Caco-2 (cell line): ENCODE results near the gene EFNA3. TPM values are rescaled to one million over a fixed set of nuclear protein-coding genes. Genes with fewer than 3 reads are reported as not detected.

Experiments used
- BruUV-seq: library from RNA; stranded (reverse); fragments of 400-500 nt; replicated peaks from 2 replicates; lab custom pipeline; 2021; lab: Mats Ljungman, UMichigan
- CTCF ChIA-PET: fragments of 300-600 bp; sonication (Branson Sonifier 250); formaldehyde crosslinking; loops from one replicate; lab custom pipeline; 2022; ENCODE audit warnings: antibody characterized with exemption; lab: Charles Lee
- POLR2A ChIA-PET: fragments of 300-600 bp; sonication (Branson Sonifier 250); formaldehyde crosslinking; loops from one replicate; lab custom pipeline; 2022; ENCODE audit warnings: antibody characterized with exemption; lab: Charles Lee
- DNase-seq, 2 experiments: peaks; one replicate each; pipeline versions ENCODE4 v3.0.0 to v3.0.0-alpha.2; 2020 to 2022
- H3K27me3 ChIP-seq: replicated peaks from 2 replicates; pipeline ENCODE4 v1.6.0; 2011; ENCODE audit warnings: low read length; ENCODE audit not compliant: control insufficient read depth, insufficient read depth
- H3K36me3 ChIP-seq: 2 replicates; pipeline ENCODE4 v1.5.1; 2011; ENCODE audit warnings: low read length; ENCODE audit not compliant: control insufficient read depth, insufficient read depth
- H3K4me1 ChIP-seq: fragments of 250-450 bp; sonication (Bioruptor Pico); 2 replicates; pipeline ENCODE4 v1.5.1; 2020; ENCODE audit warnings: mild to moderate bottlenecking
- H3K4me3 ChIP-seq: 2 replicates; pipeline ENCODE4 v1.5.1; 2011; ENCODE audit warnings: low read depth, mild to moderate bottlenecking, control low read depth, low read length
- H3K9me3 ChIP-seq: fragments of 250-450 bp; sonication (Bioruptor Pico); 2 replicates; pipeline ENCODE4 v1.5.1; 2020; ENCODE audit warnings: mild to moderate bottlenecking, moderate library complexity
- H3K27ac Mint-ChIP-seq: one replicate; pipeline ENCODE4 v1.8.0; 2022; ENCODE audit warnings: mixed read lengths; ENCODE audit not compliant: unreplicated experiment
- H3K27me3 Mint-ChIP-seq: one replicate; pipeline ENCODE4 v1.8.0; 2022; ENCODE audit warnings: mixed read lengths; ENCODE audit not compliant: insufficient read depth, unreplicated experiment
- H3K36me3 Mint-ChIP-seq: one replicate; pipeline ENCODE4 v1.8.0; 2022; ENCODE audit warnings: mild to moderate bottlenecking, mixed read lengths; ENCODE audit not compliant: insufficient read depth, unreplicated experiment
- H3K4me1 Mint-ChIP-seq: one replicate; pipeline ENCODE4 v1.8.0; 2022; ENCODE audit warnings: low read depth, mixed read lengths; ENCODE audit not compliant: unreplicated experiment
- H3K4me3 Mint-ChIP-seq: one replicate; pipeline ENCODE4 v1.8.0; 2022; ENCODE audit warnings: mild to moderate bottlenecking, moderate library complexity, mixed read lengths; ENCODE audit not compliant: unreplicated experiment
- H3K9me3 Mint-ChIP-seq: one replicate; pipeline ENCODE4 v1.8.0; 2022; ENCODE audit warnings: mixed read lengths; ENCODE audit not compliant: unreplicated experiment
- CTCF ChIP-seq, 2 experiments: fragments of 200-600 bp in 1 of 2; IDR thresholded peaks; 1 replicate in 1 of 2; 2 replicates in 1 of 2; pipeline versions ENCODE4 v1.5.1 to v1.8.0; 2011 to 2022; ENCODE audit warnings: antibody characterized with exemption in 1 of 2, control low read depth in 1 of 2, inconsistent platforms in 1 of 2, low read depth in 1 of 2, low read length in 1 of 2, mild to moderate bottlenecking in 1 of 2, moderate library complexity in 1 of 2; ENCODE audit not compliant: insufficient read depth in 1 of 2, severe bottlenecking in 1 of 2, unreplicated experiment in 1 of 2
- intact Hi-C: fragments of 100-400 bp; cut with micrococcal nuclease; formaldehyde crosslinking; loops from one replicate; pipeline ENCODE4 v1.10.0; 2022; ENCODE audit not compliant: unreplicated experiment
- total RNA-seq: library from RNA; stranded (reverse); gene quantifications from 2 replicates; pipeline ENCODE4 v1.2.3, GENCODE V29; 2022

EFNA3 gene
- total RNA-seq, 1 experiment from 2014 or later, result 3.5 TPM

GRCh38 chr1:155093911-155094621, 15.4 kb downstream of the EFNA3 start:
- H3K27me3 ChIP-seq, result no peaks in the 10 kb centered on the region
- intact Hi-C loops, result loop anchor here (1.0 to 2.0 kb wide), 4 partner anchors 32 to 73 kb away; partner anchors contain the start of genes DPM3 and SLC50A1
- H3K36me3 Mint-ChIP-seq, result no peaks in the 10 kb centered on the region
- no peak overlapping the region for H3K4me3 ChIP-seq
- peaks cover 6% of the 10 kb centered on the region for H3K4me1 Mint-ChIP-seq
- peaks cover 8% of the 10 kb centered on the region for H3K4me1 ChIP-seq
- no peaks in the 10 kb centered on the region for H3K9me3 Mint-ChIP-seq
- H3K27ac Mint-ChIP-seq, result no peak overlapping the region
- ChIA-PET CTCF (interaction anchor here (0.5 to 4.9 kb wide), 5 partner anchors 26 to 79 kb away, joined by 4 to 147 read pairs (median 8); partner anchors contain the start of gene KRTCAP2), POLR2A (no interaction called here)
- H3K27me3 Mint-ChIP-seq, result no peaks in the 10 kb centered on the region
- H3K9me3 ChIP-seq, result no peaks in the 10 kb centered on the region
- no peaks in the 10 kb centered on the region for H3K36me3 ChIP-seq
- peak; percentile 43 to 54 for TF ChIP-seq CTCF (IDR thresholded peaks at IDR 0.05; ENCODE audit: insufficient read depth in 1 of 2, low read depth in 1 of 2, low read length in 1 of 2, severe bottlenecking in 1 of 2, unreplicated experiment in 1 of 2)
- DNase-seq, result no peak
- no peak overlapping the region for H3K4me3 Mint-ChIP-seq
- no TSS peak for BruUV-seq

GRCh38 chr1:155094622-155094948, 15.9 kb downstream of the EFNA3 start:
- intact Hi-C loops, result loop anchor here (1.0 to 2.0 kb wide), 4 partner anchors 32 to 73 kb away; partner anchors contain the start of genes DPM3 and SLC50A1
- no peaks in the 10 kb centered on the region for H3K9me3 Mint-ChIP-seq
- H3K27me3 Mint-ChIP-seq, result no peaks in the 10 kb centered on the region
- Histone ChIP-seq H3K4me3 (no peak overlapping the region), H3K4me1 (peaks cover 8% of the 10 kb centered on the region), H3K27me3 (no peaks in the 10 kb centered on the region), H3K36me3 (no peaks in the 10 kb centered on the region), H3K9me3 (no peaks in the 10 kb centered on the region)
- H3K36me3 Mint-ChIP-seq, result no peaks in the 10 kb centered on the region
- H3K4me1 Mint-ChIP-seq, result peaks cover 6% of the 10 kb centered on the region
- no peak for DNase-seq
- ChIA-PET CTCF (interaction anchor here (0.6 to 2.4 kb wide), 3 partner anchors 27 to 78 kb away, joined by 4 to 12 read pairs (median 8); partner anchors contain the start of gene KRTCAP2), POLR2A (no interaction called here)
- H3K4me3 Mint-ChIP-seq, result no peak overlapping the region
- no TSS peak for BruUV-seq
- TF ChIP-seq CTCF (IDR thresholded peaks at IDR 0.05; ENCODE audit: insufficient read depth in 1 of 2, low read depth in 1 of 2, low read length in 1 of 2, severe bottlenecking in 1 of 2, unreplicated experiment in 1 of 2), result no peak
- no peak overlapping the region for H3K27ac Mint-ChIP-seq

GRCh38 chr1:155099331-155099730, 20.7 kb downstream of the EFNA3 start:
- H3K36me3 Mint-ChIP-seq, result no peaks in the 10 kb centered on the region
- CTCF ChIA-PET, result interaction anchor here (0.6 to 2.2 kb wide), 4 partner anchors 8 to 179 kb away, joined by 3 to 10 read pairs (median 4); partner anchors contain the start of gene KRTCAP2

More at GRCh38 chr1:155099331-155099730, 20.7 kb downstream of the EFNA3 start:
- H3K36me3 ChIP-seq, result no peaks in the 10 kb centered on the region
- H3K27me3 ChIP-seq, result no peaks in the 10 kb centered on the region
- Mint-ChIP-seq H3K27me3 (no peaks in the 10 kb centered on the region), H3K4me3 (no peak overlapping the region), H3K27ac (no peak overlapping the region), H3K9me3 (no peaks in the 10 kb centered on the region), H3K4me1 (no peaks in the 10 kb centered on the region)
- no peaks in the 10 kb centered on the region for H3K4me1 ChIP-seq
- no peak for DNase-seq
- intact Hi-C loops, result no loop called here
- H3K4me3 ChIP-seq, result no peak overlapping the region
- BruUV-seq, result no TSS peak
- no peaks in the 10 kb centered on the region for H3K9me3 ChIP-seq
- no peak for TF ChIP-seq CTCF (IDR thresholded peaks at IDR 0.05; ENCODE audit: insufficient read depth in 1 of 2, low read depth in 1 of 2, low read length in 1 of 2, severe bottlenecking in 1 of 2, unreplicated experiment in 1 of 2)
- POLR2A ChIA-PET, result interaction anchor here (0.7 kb wide), 1 partner anchor 67 kb away, joined by 3 read pairs; no protein-coding TSS in a partner anchor
